GF-D8 (cell line): ENCODE results near the gene AMBRA1.

Experiments used
- DNase-seq: peaks from one replicate; lab custom pipeline; 2025; lab: John Stamatoyannopoulos, UW

AMBRA1 gene

GRCh38 chr11:46534711-46535110, 59.1 kb downstream of the AMBRA1 start:
- DNase-seq = no peak

GRCh38 chr11:46533396-46534100, 60.3 kb downstream of the AMBRA1 start:
- no peak for DNase-seq

- no peak for DNase-seq
Measured at GRCh38 chr11:46529928-46530574, 63.8 kb downstream of the AMBRA1 start.

- no peak for DNase-seq
Measured at GRCh38 chr11:46529095-46529905, 64.5 kb downstream of the AMBRA1 start.

- no peak for DNase-seq
Measured at GRCh38 chr11:46528445-46529094, 65.3 kb downstream of the AMBRA1 start.

GRCh38 chr11:46527591-46528130, 66.2 kb downstream of the AMBRA1 start:
- no peak for DNase-seq

GRCh38 chr11:46526216-46527215, 67.3 kb downstream of the AMBRA1 start:
- DNase-seq = no peak

GRCh38 chr11:46524201-46524770, 69.5 kb downstream of the AMBRA1 start:
- DNase-seq = no peak

GRCh38 chr11:46523290-46523689, 70.5 kb downstream of the AMBRA1 start:
- no peak for DNase-seq

GRCh38 chr11:46522682-46523281, 71.0 kb downstream of the AMBRA1 start:
- DNase-seq = no peak

GRCh38 chr11:46521961-46522681, 71.7 kb downstream of the AMBRA1 start:
- no peak for DNase-seq

- DNase-seq = no peak
Measured at GRCh38 chr11:46520971-46521745, 72.7 kb downstream of the AMBRA1 start.

- DNase-seq = no peak
Measured at GRCh38 chr11:46519351-46519750, 74.5 kb downstream of the AMBRA1 start.

- peak; percentile 6 for DNase-seq
Measured at GRCh38 chr11:46518928-46519327, 74.9 kb downstream of the AMBRA1 start.

GRCh38 chr11:46514370-46514769, 79.5 kb downstream of the AMBRA1 start:
- no peak for DNase-seq

- DNase-seq = no peak
Measured at GRCh38 chr11:46513934-46514342, 79.9 kb downstream of the AMBRA1 start.

- DNase-seq = no peak
Measured at GRCh38 chr11:46512261-46512881, 81.5 kb downstream of the AMBRA1 start.

- no peak for DNase-seq
Measured at GRCh38 chr11:46511342-46511741, 82.5 kb downstream of the AMBRA1 start.
